Kasumi-1 (cell line): ENCODE data around the gene ISCA2.
"Not testable (repeated sequence)": the region's sequence is repeated elsewhere in the genome, so short reads cannot be mapped to it uniquely, and the experiment has no call there.

Experiments used
- DNase-seq, 2 experiments: peaks; one replicate each; lab custom pipeline; 2025; lab: John Stamatoyannopoulos, UW

ISCA2 gene

GRCh38 chr14:74493343-74494261, at the start of gene ISCA2:
TSS of gene ISCA2 (plus strand) at chr14:74493765. CDS start at chr14:74493775, 10 bp downstream.
- DNase-seq: peak; percentile 98 to 99

GRCh38 chr14:74444866-74445265, 48.7 kb upstream of the ISCA2 start:
- DNase-seq: no peak

GRCh38 chr14:74454397-74454796, 39.2 kb upstream of the ISCA2 start:
- DNase-seq: not testable (repeated sequence)

- no peak for DNase-seq
These were observed 36.6 kb upstream of the ISCA2 start for GRCh38 chr14:74456684-74457564.

GRCh38 chr14:74457565-74457895, 36.0 kb upstream of the ISCA2 start:
- no peak for DNase-seq

- DNase-seq: peak; percentile 20 to 44
These were observed 34.1 kb upstream of the ISCA2 start for GRCh38 chr14:74459289-74459946.

GRCh38 chr14:74459976-74460375, 33.6 kb upstream of the ISCA2 start:
- DNase-seq: no peak

- DNase-seq: no peak
These were observed 30.6 kb upstream of the ISCA2 start for GRCh38 chr14:74462993-74463392.

- no peak for DNase-seq
These were observed 29.9 kb upstream of the ISCA2 start for GRCh38 chr14:74463697-74464096.

GRCh38 chr14:74464785-74465184, 28.8 kb upstream of the ISCA2 start:
- no peak for DNase-seq

- no peak for DNase-seq
These were observed 28.2 kb upstream of the ISCA2 start for GRCh38 chr14:74465335-74465734.

GRCh38 chr14:74468513-74468912, 25.1 kb upstream of the ISCA2 start:
- DNase-seq: no peak

- DNase-seq: no peak
These were observed 23.7 kb upstream of the ISCA2 start for GRCh38 chr14:74469548-74470518.

- DNase-seq: no peak
These were observed 21.0 kb upstream of the ISCA2 start for GRCh38 chr14:74472601-74473000.

- DNase-seq: no peak
These were observed 19.2 kb upstream of the ISCA2 start for GRCh38 chr14:74474376-74474775.

- no peak for DNase-seq
These were observed 17.9 kb upstream of the ISCA2 start for GRCh38 chr14:74475678-74476077.

- no peak for DNase-seq
These were observed 17.5 kb upstream of the ISCA2 start for GRCh38 chr14:74476107-74476506.

- no peak for DNase-seq
These were observed 17.0 kb upstream of the ISCA2 start for GRCh38 chr14:74476607-74477006.

- DNase-seq: no peak
These were observed 14.4 kb upstream of the ISCA2 start for GRCh38 chr14:74478996-74479635.

GRCh38 chr14:74480046-74480445, 13.5 kb upstream of the ISCA2 start:
- DNase-seq: no peak

GRCh38 chr14:74482571-74482970, 11.0 kb upstream of the ISCA2 start:
- DNase-seq: no peak
